GM18508 (cell line): ENCODE results near the gene LRSAM1.

Experiments
- ATAC-seq: cut with Tn5 transposase; IDR thresholded peaks from one replicate; pipeline ENCODE4 v1.9.1; 2021; ENCODE audit warnings: moderate number of reproducible peaks; ENCODE audit not compliant: insufficient read depth, unreplicated experiment

The LRSAM1 gene

GRCh38 chr9:127493592-127494303 is 42.4 kb downstream of the LRSAM1 start:
- no peak for ATAC-seq

GRCh38 chr9:127494304-127494702 is 43.0 kb downstream of the LRSAM1 start:
- no peak for ATAC-seq

GRCh38 chr9:127495884-127496555 is 44.7 kb downstream of the LRSAM1 start:
- no peak for ATAC-seq

- no peak for ATAC-seq
Measured at GRCh38 chr9:127496974-127497373, 45.7 kb downstream of the LRSAM1 start.

GRCh38 chr9:127497656-127498290 is 46.5 kb downstream of the LRSAM1 start:
- ATAC-seq, result no peak

- ATAC-seq, result no peak
Measured at GRCh38 chr9:127498298-127498697, 47.0 kb downstream of the LRSAM1 start.

GRCh38 chr9:127500399-127500798 is 49.1 kb downstream of the LRSAM1 start:
- no peak for ATAC-seq

- no peak for ATAC-seq
Measured at GRCh38 chr9:127500862-127501261, 49.6 kb downstream of the LRSAM1 start.

GRCh38 chr9:127501821-127502343 is 50.6 kb downstream of the LRSAM1 start:
- ATAC-seq, result no peak

GRCh38 chr9:127502706-127503378 is 51.5 kb downstream of the LRSAM1 start:
- ATAC-seq, result no peak

- no peak for ATAC-seq
Measured at GRCh38 chr9:127503379-127503921, 52.1 kb downstream of the LRSAM1 start.

- ATAC-seq, result no peak
Measured at GRCh38 chr9:127503947-127504886, 52.9 kb downstream of the LRSAM1 start.

GRCh38 chr9:127504887-127505251 is 53.6 kb downstream of the LRSAM1 start:
- ATAC-seq, result no peak

DNA sequence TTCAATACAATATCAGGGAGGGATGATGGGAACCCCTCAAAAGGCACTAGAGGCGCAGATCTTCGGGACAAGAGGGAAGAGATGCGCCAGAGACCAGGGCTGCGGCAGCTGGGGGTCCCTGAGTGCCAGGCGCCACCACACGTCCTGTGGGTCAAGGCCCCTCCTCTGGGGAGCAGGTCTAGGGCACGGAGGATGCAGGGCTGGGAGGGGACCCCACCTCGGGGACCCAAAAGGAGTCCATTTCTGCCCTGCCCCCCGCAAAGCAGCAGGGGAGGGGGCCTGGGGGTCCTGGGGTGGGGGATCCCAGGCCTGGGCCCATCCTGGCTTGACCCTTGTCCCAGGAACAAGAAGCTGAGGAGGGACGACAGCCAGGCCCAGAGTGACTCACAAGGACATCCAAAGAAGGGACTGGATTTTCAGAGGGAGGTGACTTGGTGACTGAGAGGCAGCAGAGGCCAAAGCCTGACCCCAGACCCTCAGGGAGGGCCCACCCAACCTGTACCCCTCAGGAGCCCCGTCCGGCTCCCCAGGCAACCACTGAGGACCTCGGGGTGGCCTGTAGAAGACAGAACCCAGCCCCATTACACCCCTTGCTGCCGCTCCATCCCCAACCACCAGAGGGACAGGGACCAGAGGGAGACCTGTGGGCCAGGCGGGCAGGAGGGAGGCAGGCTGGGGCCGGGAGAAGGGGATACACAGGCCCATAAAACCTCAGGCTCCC is 54.2 kb downstream of the LRSAM1 start:
- no peak for ATAC-seq

DNA sequence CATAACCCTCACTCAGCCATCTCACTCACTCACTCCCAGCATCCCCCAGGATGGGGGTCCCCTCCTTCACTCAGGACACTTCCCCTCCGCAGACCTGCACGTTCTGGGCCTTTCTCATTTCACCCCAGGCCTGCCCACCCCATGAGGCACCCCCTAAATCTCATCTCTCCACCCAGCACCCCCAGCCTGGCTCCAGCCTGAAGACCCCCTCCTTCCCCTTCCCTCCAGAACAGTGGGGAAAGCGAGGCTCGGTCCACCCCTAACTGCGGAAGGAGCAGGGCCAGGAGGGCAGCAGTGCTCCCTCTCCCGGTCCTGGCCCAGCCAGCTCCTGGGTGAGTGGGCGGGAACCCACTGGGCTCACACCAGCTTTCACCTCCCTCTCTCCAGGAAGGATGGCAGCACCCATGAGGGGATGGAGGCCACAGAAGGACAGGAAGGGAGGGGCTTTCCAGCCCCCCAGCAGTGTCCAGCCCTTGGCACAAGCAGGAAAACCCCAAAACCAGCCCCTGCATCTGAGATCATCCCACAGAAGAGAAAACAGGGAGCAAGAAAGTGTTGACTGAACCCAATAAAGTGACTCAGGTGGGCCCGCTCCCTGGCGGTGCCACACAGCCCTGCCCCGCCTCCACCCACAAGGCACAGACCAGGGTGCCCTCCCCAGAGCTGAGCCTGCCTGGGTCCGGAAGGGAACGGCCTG is 55.0 kb downstream of the LRSAM1 start:
- no peak for ATAC-seq

GRCh38 chr9:127506814-127507750 is 55.8 kb downstream of the LRSAM1 start:
- ATAC-seq, result no peak
